ENCODE results near the gene DUSP23.

Gene DUSP23

DNA sequence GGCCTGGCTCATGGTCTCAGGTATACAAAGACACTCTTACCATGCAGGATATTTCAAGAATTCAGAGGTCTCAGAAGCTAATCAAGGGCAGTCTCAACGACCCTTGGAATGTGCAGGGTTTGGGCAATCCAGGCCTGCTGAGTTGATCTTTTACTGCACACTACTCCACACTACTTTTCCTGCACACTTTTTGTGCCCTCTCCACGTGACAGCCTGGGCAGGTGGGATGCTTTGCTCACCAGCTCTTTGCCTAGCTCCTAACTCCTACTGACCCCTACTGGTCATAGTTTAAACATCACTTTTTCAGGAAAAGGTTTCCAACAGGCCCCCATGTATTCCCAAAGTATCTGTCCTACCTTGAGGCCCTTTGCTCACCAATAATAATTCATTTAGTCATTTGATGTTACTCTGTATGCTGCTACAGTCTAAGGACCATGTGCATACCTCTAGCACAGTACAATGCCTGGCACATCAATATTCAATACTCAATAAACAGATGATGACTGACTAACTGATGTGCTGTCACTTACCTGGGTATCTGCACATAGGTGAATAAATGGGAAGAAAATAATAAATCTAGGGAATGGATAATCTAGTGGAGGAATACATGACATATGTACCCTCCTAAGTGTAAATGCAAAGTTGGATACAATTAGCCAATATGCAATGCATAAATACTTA lies 9.6 kb downstream of the DUSP23 start:
- H3K4me1 ChIP-seq (ENCODE audit: control insufficient read depth in 2 of 2, insufficient read depth in 1 of 2, low read depth in 1 of 2, low read length in 2 of 2) = no peaks in the 10 kb centered on the region
- H2BK120ac ChIP-seq (ENCODE audit: low read depth, low read length) = no peak overlapping the region
- no peak overlapping the region for H3K14ac ChIP-seq (ENCODE audit: low read length)
- no peaks in the 10 kb centered on the region for H3K36me3 ChIP-seq (replicated peaks in 1 of 2; ENCODE audit: control insufficient read depth in 2 of 2, insufficient read depth in 2 of 2, low read length in 2 of 2)
- no peak overlapping the region for H3K4ac ChIP-seq (ENCODE audit: low read length)
- no peak overlapping the region for H3K18ac ChIP-seq (ENCODE audit: low read length)
- H2AK5ac ChIP-seq (ENCODE audit: low read depth, low read length) = no peak overlapping the region
- H2BK5ac ChIP-seq (ENCODE audit: low read length) = no peak overlapping the region
- no peak overlapping the region for H2BK15ac ChIP-seq (ENCODE audit: low read length)
- peaks cover 0 to 10% (median 0%) of the 10 kb centered on the region in 3 experiments for H3K27me3 ChIP-seq (ENCODE audit: control insufficient read depth in 3 of 3, insufficient read depth in 3 of 3, low read depth in 1 of 3, low read length in 3 of 3)
- DNase-seq (ENCODE audit: low spot score) = peak; percentile 37
- no peak overlapping the region for H3K9ac ChIP-seq (ENCODE audit: low read depth, low read length, poor library complexity)
- no peak overlapping the region for H3K23ac ChIP-seq (ENCODE audit: low read depth, low read length, poor library complexity)
- H3K79me1 ChIP-seq (ENCODE audit: low read depth, low read length) = no peaks in the 10 kb centered on the region
- H3K4me3 ChIP-seq (ENCODE audit: low read length in 2 of 2) = no peak overlapping the region
- no peak overlapping the region for H3K4me2 ChIP-seq (ENCODE audit: insufficient read depth, low read length, poor library complexity, severe bottlenecking)
- H3K9me3 ChIP-seq (replicated peaks in 1 of 2; ENCODE audit: control insufficient read depth in 2 of 2, insufficient read depth in 1 of 2, low read depth in 1 of 2, low read length in 2 of 2) = no peaks in the 10 kb centered on the region
- H2BK12ac ChIP-seq (ENCODE audit: low read length) = no peak overlapping the region
- no peak overlapping the region for H3K27ac ChIP-seq (replicated peaks; ENCODE audit: low read length)
- no peak overlapping the region for H2AFZ ChIP-seq (ENCODE audit: low read length)
- H4K8ac ChIP-seq (ENCODE audit: low read depth, low read length) = no peak overlapping the region
- no peak overlapping the region for H4K91ac ChIP-seq (ENCODE audit: low read depth, low read length, poor library complexity)
- whole genome bisulfite sequencing, 2 donors (ENCODE audit: extremely low coverage in 2 of 2, insufficient read length in 2 of 2, insufficient replicate concordance in 1 of 2) = no CpG with 5 or more reads among the region's 2 CpGs

DNA sequence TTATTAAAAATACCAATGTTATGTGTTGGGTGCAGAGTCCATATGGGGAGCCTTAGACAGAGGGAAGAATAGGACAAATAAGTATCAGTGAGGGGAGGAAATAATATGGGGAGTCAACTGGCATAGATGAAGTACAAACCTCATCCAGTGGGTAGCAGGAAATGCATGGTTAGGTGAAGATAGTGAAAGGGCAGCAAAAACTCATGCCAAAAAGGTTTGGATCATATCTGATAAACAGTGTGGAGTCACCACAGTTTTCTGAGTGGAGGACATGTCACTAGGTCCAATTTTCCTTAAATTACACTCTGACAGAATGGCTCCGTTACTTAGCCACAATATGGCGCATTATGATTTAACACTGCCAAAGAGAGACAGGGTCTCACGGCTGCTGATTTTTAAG lies 10.3 kb downstream of the DUSP23 start:
- H2AFZ ChIP-seq (ENCODE audit: low read length) = no peak overlapping the region
- no peak overlapping the region for H2BK15ac ChIP-seq (ENCODE audit: low read length)
- no CpG with 5 or more reads among the region's 3 CpGs for WGBS, 2 donors (ENCODE audit: extremely low coverage in 2 of 2, insufficient read length in 2 of 2, insufficient replicate concordance in 1 of 2)
- H3K36me3 ChIP-seq (replicated peaks in 1 of 2; ENCODE audit: control insufficient read depth in 2 of 2, insufficient read depth in 2 of 2, low read length in 2 of 2) = no peaks in the 10 kb centered on the region
- H2BK5ac ChIP-seq (ENCODE audit: low read length) = no peak overlapping the region
- no peak overlapping the region for H3K4me2 ChIP-seq (ENCODE audit: insufficient read depth, low read length, poor library complexity, severe bottlenecking)
- no peaks in the 10 kb centered on the region for H3K79me1 ChIP-seq (ENCODE audit: low read depth, low read length)
- H2BK120ac ChIP-seq (ENCODE audit: low read depth, low read length) = no peak overlapping the region
- no peak overlapping the region for H3K4me3 ChIP-seq (ENCODE audit: low read length in 2 of 2)
- no peak overlapping the region for H2AK5ac ChIP-seq (ENCODE audit: low read depth, low read length)
- no peaks in the 10 kb centered on the region for H3K4me1 ChIP-seq (ENCODE audit: control insufficient read depth in 2 of 2, insufficient read depth in 1 of 2, low read depth in 1 of 2, low read length in 2 of 2)
- H2BK12ac ChIP-seq (ENCODE audit: low read length) = no peak overlapping the region
- H3K23ac ChIP-seq (ENCODE audit: low read depth, low read length, poor library complexity) = no peak overlapping the region
- no peak overlapping the region for H4K91ac ChIP-seq (ENCODE audit: low read depth, low read length, poor library complexity)
- H3K18ac ChIP-seq (ENCODE audit: low read length) = no peak overlapping the region
- no peak overlapping the region for H3K14ac ChIP-seq (ENCODE audit: low read length)
- no peak for DNase-seq (ENCODE audit: low spot score)
- no peak overlapping the region for H3K9ac ChIP-seq (ENCODE audit: low read depth, low read length, poor library complexity)
- no peaks in the 10 kb centered on the region for H3K9me3 ChIP-seq (replicated peaks in 1 of 2; ENCODE audit: control insufficient read depth in 2 of 2, insufficient read depth in 1 of 2, low read depth in 1 of 2, low read length in 2 of 2)
- H3K4ac ChIP-seq (ENCODE audit: low read length) = no peak overlapping the region
- no peak overlapping the region for H3K27ac ChIP-seq (replicated peaks; ENCODE audit: low read length)
- no peak overlapping the region for H4K8ac ChIP-seq (ENCODE audit: low read depth, low read length)
- peaks cover 0 to 10% (median 0%) of the 10 kb centered on the region in 3 experiments for H3K27me3 ChIP-seq (ENCODE audit: control insufficient read depth in 3 of 3, insufficient read depth in 3 of 3, low read depth in 1 of 3, low read length in 3 of 3)

DNA sequence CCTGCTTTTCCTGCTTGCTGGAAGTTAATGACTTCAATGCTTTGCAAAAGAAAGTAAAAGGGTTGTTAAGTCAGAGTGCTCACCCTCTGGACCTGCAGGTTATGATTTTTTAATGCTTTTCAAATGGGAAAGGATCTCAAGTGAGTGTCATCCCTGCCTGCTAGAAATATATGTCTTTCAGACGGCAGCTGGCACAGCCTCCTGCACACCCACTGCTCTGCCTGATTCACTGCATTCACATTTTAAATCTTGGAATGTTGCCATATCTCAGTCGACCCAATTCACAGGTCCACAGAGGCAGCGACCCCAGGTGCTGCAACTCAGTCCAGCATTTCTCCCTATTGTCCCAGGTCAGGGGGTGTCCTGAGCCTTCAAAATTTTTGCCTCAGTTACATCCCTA lies 10.7 kb downstream of the DUSP23 start:
- DNase-seq (ENCODE audit: low spot score) = no peak
- H4K8ac ChIP-seq (ENCODE audit: low read depth, low read length) = no peak overlapping the region
- no CpG with 5 or more reads among the region's 3 CpGs for WGBS, 2 donors (ENCODE audit: extremely low coverage in 2 of 2, insufficient read length in 2 of 2, insufficient replicate concordance in 1 of 2)

DNA sequence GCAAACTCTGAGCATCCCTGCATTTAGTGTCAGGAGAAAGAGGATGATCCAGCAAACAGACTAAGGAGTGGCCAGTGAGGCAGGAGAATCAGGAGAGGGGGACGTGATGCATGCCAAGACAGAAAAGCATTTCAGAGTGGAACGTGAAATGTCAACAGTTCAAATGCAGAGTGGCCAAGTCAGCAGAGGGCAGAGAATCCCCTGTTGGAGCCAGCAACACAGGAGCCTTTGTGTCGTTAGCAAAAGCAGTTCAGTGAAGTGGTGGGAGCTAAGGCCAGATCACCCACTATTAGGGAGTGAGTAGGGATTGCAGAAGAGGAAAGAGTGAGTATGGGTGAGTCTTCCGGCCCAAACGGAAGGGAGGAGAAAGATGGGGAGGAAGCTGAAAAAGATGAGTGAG lies 14.8 kb downstream of the DUSP23 start:
- Histone ChIP-seq H4K8ac (ENCODE audit: low read depth, low read length) (no peak overlapping the region), H3K14ac (ENCODE audit: low read length) (no peak overlapping the region), H2AK5ac (ENCODE audit: low read depth, low read length) (no peak overlapping the region), H3K9me3 (replicated peaks in 1 of 2; ENCODE audit: control insufficient read depth in 2 of 2, insufficient read depth in 1 of 2, low read depth in 1 of 2, low read length in 2 of 2) (no peaks in the 10 kb centered on the region), H3K4me3 (ENCODE audit: low read length in 2 of 2) (no peak overlapping the region), H2BK12ac (ENCODE audit: low read length) (no peak overlapping the region), H2BK5ac (ENCODE audit: low read length) (no peak overlapping the region), H3K4ac (ENCODE audit: low read length) (no peak overlapping the region), H3K27ac (replicated peaks; ENCODE audit: low read length) (no peak overlapping the region), H3K18ac (ENCODE audit: low read length) (no peak overlapping the region), H3K23ac (ENCODE audit: low read depth, low read length, poor library complexity) (no peak overlapping the region), H4K91ac (ENCODE audit: low read depth, low read length, poor library complexity) (no peak overlapping the region), H3K9ac (ENCODE audit: low read depth, low read length, poor library complexity) (no peak overlapping the region), H3K79me1 (ENCODE audit: low read depth, low read length) (no peaks in the 10 kb centered on the region), H2AFZ (ENCODE audit: low read length) (no peak overlapping the region), H3K4me1 (ENCODE audit: control insufficient read depth in 2 of 2, insufficient read depth in 1 of 2, low read depth in 1 of 2, low read length in 2 of 2) (no peaks in the 10 kb centered on the region), H2BK15ac (ENCODE audit: low read length) (no peak overlapping the region), H3K4me2 (ENCODE audit: insufficient read depth, low read length, poor library complexity, severe bottlenecking) (no peak overlapping the region), H3K27me3 (ENCODE audit: control insufficient read depth in 3 of 3, insufficient read depth in 3 of 3, low read depth in 1 of 3, low read length in 3 of 3) (peaks cover 0 to 23% (median 0%) of the 10 kb centered on the region in 3 experiments), H2BK120ac (ENCODE audit: low read depth, low read length) (no peak overlapping the region), H3K36me3 (replicated peaks in 1 of 2; ENCODE audit: control insufficient read depth in 2 of 2, insufficient read depth in 2 of 2, low read length in 2 of 2) (no peaks in the 10 kb centered on the region)
- DNase-seq (ENCODE audit: low spot score) = no peak
- no CpG with 5 or more reads among the region's 5 CpGs for WGBS, 2 donors (ENCODE audit: extremely low coverage in 2 of 2, insufficient read length in 2 of 2, insufficient replicate concordance in 1 of 2)

More for the DNA sequence above, 10.7 kb downstream of the DUSP23 start:
- H3K36me3 ChIP-seq (replicated peaks in 1 of 2; ENCODE audit: control insufficient read depth in 2 of 2, insufficient read depth in 2 of 2, low read length in 2 of 2) = no peaks in the 10 kb centered on the region
- H2AFZ ChIP-seq (ENCODE audit: low read length) = no peak overlapping the region
- H3K9ac ChIP-seq (ENCODE audit: low read depth, low read length, poor library complexity) = no peak overlapping the region
- H2BK15ac ChIP-seq (ENCODE audit: low read length) = no peak overlapping the region
- H3K14ac ChIP-seq (ENCODE audit: low read length) = no peak overlapping the region
- H2AK5ac ChIP-seq (ENCODE audit: low read depth, low read length) = no peak overlapping the region
- no peak overlapping the region for H2BK120ac ChIP-seq (ENCODE audit: low read depth, low read length)
- H3K79me1 ChIP-seq (ENCODE audit: low read depth, low read length) = no peaks in the 10 kb centered on the region
- H3K27me3 ChIP-seq (ENCODE audit: control insufficient read depth in 3 of 3, insufficient read depth in 3 of 3, low read depth in 1 of 3, low read length in 3 of 3) = peaks cover 0 to 10% (median 0%) of the 10 kb centered on the region in 3 experiments
- no peak overlapping the region for H3K4me2 ChIP-seq (ENCODE audit: insufficient read depth, low read length, poor library complexity, severe bottlenecking)
- H3K18ac ChIP-seq (ENCODE audit: low read length) = no peak overlapping the region
- no peak overlapping the region for H3K23ac ChIP-seq (ENCODE audit: low read depth, low read length, poor library complexity)
- H3K4me3 ChIP-seq (ENCODE audit: low read length in 2 of 2) = no peak overlapping the region
- H4K91ac ChIP-seq (ENCODE audit: low read depth, low read length, poor library complexity) = no peak overlapping the region
- H2BK12ac ChIP-seq (ENCODE audit: low read length) = no peak overlapping the region
- no peaks in the 10 kb centered on the region for H3K4me1 ChIP-seq (ENCODE audit: control insufficient read depth in 2 of 2, insufficient read depth in 1 of 2, low read depth in 1 of 2, low read length in 2 of 2)
- no peaks in the 10 kb centered on the region for H3K9me3 ChIP-seq (replicated peaks in 1 of 2; ENCODE audit: control insufficient read depth in 2 of 2, insufficient read depth in 1 of 2, low read depth in 1 of 2, low read length in 2 of 2)
- H3K27ac ChIP-seq (replicated peaks; ENCODE audit: low read length) = no peak overlapping the region
- H3K4ac ChIP-seq (ENCODE audit: low read length) = no peak overlapping the region
- H2BK5ac ChIP-seq (ENCODE audit: low read length) = no peak overlapping the region
